AG10803 (cell line): ENCODE measurements around the gene UVRAG.

Source experiments
- DNase-seq: peaks from one replicate; pipeline ENCODE4 v3.0.0; 2010; ENCODE audit warnings: low read depth
- H3K4me3 ChIP-seq: 2 replicates; pipeline ENCODE4 v1.5.1; 2011; ENCODE audit warnings: mild to moderate bottlenecking, low read length, control low read depth
- CTCF ChIP-seq: conservative IDR thresholded peaks from 2 replicates; pipeline ENCODE4 v1.5.1; 2011; ENCODE audit warnings: mild to moderate bottlenecking, low read length, control low read depth, inconsistent platforms

Gene UVRAG

GRCh38 chr11:75855206-75855605, 40.2 kb downstream of the UVRAG start:
- H3K4me3 ChIP-seq = no peak overlapping the region
- no peak for DNase-seq
- TF ChIP-seq CTCF = no peak

- no peak overlapping the region for H3K4me3 ChIP-seq
- DNase-seq = no peak
- no peak for TF ChIP-seq CTCF
Measured at GRCh38 chr11:75856912-75857311, 41.9 kb downstream of the UVRAG start.

- DNase-seq = no peak
- TF ChIP-seq CTCF = no peak
- no peak overlapping the region for H3K4me3 ChIP-seq
Measured at GRCh38 chr11:75858042-75858441, 43.0 kb downstream of the UVRAG start.

- TF ChIP-seq CTCF = no peak
- peak; percentile 76 for DNase-seq
- H3K4me3 ChIP-seq = no peak overlapping the region
Measured at GRCh38 chr11:75858613-75859012, 43.6 kb downstream of the UVRAG start.

- TF ChIP-seq CTCF = no peak
- DNase-seq = no peak
- no peak overlapping the region for H3K4me3 ChIP-seq
Measured at GRCh38 chr11:75859614-75860013, 44.6 kb downstream of the UVRAG start.

- no peak overlapping the region for H3K4me3 ChIP-seq
- TF ChIP-seq CTCF = no peak
- no peak for DNase-seq
Measured at GRCh38 chr11:75862437-75862836, 47.4 kb downstream of the UVRAG start.

- TF ChIP-seq CTCF = peak; percentile 76
- no peak overlapping the region for H3K4me3 ChIP-seq
- peak; percentile 52 for DNase-seq
Measured at GRCh38 chr11:75867778-75868374, 52.9 kb downstream of the UVRAG start.
